ENCODE data around the gene SEC31A.
"Not testable (repeated sequence)": the region's sequence is repeated elsewhere in the genome, so short reads cannot be mapped to it uniquely, and the experiment has no call there.

The SEC31A gene

DNA sequence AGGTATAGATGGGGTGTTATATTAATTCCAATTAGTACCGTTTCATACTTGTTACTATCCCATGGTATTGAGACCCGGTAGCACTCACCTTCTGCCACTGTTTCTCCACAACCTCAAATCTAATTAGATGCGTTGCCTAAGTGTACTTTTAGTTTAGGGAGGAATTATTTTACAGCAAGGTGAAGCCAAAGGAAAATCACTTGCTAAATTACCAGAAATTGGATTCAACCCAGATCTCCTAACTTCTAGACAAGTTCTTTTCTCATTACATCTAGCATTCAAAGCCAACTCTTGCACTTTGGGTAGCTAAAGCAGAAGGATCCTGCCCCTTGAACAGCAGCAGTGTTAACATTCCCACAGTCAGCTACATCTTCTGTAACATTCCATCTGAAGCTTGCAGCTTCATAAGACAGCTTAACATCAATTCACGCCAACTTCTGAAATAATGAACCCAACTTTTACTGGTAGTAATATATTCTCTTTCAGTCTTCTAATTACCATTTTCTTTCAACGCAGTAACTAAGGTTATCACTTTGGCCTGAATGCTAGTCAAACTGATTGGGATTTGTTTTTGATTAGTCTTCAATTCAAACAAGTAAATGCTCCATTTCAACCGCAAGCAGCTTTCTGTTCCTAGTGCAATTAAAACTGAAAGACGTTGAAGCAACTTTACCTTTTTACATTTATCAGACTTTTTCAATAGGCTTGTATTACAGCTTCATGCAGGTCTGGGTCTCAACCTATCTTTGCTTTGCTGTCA is 934 bp upstream of the SEC31A start:
- DNase-seq: no peak

DNA sequence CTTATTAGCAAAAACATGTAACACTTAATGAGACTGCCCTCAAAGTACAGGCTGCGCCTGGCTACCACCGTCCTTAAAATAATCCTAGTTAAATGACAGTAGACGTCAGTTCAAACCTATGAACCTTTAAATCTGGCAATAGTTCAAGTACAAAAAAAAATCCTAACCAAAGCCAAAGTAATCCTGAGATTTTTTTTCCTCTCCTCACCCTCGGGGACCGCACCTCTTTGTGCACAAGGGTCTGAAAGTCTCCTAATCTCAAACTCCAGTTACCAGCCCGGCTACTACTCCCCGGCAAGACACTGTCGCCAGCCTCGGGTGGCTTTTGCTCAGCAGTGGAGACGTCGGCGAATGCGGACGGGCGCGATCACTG is 439 bp downstream of the SEC31A start:
- no peak for DNase-seq

DNA sequence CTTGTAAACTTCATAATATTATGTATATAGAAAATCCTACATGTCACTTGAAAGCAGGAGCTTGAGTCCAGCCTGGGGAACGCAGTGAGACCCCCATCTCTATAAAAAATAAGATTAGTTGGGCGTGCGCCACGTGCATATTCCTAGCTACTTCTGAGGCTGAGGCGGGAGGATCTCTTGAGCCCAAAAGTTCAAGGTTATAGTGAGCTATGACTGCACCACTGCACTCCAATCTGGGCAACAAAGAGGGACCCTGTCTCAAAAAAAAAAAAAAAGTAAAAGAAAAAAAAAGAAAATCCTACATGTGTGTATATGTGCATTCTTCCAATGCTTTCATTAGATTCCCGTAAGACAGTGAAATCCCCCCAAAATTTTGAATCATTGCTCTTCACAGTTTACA is 1.7 kb downstream of the SEC31A start:
- DNase-seq: no peak

DNA sequence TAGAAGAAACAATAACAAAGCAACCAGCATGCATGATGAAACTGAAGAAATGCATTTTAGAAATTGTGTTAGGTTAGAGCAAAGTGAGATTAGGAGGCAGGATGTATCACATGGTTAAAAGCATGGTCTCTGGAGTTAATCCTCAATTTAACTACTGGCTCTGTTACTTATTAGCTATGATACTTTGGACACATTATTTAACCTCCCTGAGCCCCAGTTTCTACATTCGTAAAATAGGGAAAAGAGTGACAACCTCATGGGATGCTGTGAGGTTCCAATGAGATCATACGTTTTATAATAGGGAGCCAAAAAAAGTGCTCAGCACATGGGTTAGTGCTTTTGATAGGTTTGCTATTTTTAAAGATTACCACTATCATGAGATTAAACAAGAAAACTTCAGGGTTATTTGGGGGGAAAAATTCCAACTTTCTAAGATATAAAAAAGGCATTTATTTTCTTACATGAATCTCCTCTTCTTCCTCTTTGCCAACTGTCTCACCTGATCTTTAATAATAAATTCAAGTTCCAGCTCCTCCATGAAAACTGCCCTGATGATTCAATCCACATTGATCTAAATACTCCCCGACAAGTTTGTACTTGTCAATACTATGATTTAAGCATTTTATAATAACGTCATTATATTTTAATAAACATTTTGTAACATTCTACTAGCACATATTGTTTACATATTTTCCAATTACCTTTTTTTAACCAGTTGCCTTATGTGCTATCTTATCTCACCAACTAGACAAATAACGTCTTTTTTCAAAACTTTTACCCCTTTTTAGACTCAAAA is 4.6 kb downstream of the SEC31A start:
- DNase-seq: no peak

DNA sequence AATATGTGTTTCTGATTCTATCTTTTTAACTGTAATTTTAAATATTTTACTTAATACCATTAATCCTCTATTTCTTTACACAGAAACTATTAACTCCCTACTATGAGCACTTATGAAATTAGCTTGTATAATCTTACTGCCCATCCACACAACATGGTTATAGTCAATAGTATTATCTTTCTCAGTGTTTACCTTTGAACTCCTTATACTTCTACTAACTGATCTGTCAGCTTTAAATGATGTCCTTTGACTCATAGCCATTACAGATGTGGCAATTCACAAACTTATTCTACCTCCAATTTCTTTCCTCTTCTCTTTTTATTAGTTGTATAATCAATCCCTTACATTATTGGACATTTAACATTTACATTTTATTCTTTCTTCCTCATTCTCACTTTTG is 5.5 kb downstream of the SEC31A start:
- no peak for DNase-seq

DNA sequence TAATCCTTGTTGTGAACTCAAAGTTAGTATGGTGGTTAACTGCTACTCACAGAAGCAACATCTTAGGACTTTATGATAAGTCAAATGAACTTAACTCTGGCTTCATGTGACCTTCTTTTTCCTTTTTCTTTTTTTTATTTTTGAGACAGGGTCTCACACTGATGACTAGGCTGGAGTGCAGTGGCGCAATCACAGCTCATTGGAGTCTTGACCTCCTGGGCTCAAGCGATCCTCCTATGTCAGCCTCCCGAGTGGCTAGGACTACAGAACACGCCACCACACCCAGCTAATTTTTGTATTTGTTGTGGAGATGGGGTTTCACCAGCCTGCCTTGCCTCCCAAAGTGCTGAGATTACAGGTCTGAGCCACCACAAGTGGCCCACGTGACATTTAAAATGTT is 22.4 kb downstream of the SEC31A start:
- DNase-seq: no peak

DNA sequence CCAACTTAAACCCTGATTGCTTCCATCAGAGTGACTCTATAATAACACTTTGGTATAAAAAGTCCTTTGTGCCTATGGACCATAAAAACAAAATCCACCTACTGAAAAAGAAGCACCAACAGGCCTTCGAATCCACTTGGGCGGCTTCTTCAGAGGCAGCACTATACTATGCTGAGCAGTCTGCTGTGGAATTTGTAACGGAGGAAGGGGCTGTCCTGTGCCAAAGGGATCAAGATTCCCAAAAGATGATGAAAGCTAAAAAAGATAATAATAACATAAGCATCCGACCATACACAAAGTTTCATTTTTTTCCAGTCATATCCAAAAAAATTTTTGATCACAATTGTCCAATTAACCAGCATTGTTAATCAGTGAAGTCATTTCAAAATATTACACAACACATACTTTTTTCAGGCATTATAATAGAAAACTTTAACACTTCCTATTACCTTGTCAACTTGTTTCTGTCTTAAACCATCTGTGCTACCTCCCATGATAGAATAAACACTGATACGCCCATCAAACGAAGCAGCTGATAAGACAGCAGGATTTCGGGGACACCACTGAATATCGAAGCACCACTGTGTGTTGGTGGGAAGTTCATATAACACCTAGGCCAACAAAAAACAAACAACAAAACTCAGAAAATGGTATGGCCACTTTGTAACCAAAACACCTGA is 24.1 kb downstream of the SEC31A start:
- DNase-seq: no peak

DNA sequence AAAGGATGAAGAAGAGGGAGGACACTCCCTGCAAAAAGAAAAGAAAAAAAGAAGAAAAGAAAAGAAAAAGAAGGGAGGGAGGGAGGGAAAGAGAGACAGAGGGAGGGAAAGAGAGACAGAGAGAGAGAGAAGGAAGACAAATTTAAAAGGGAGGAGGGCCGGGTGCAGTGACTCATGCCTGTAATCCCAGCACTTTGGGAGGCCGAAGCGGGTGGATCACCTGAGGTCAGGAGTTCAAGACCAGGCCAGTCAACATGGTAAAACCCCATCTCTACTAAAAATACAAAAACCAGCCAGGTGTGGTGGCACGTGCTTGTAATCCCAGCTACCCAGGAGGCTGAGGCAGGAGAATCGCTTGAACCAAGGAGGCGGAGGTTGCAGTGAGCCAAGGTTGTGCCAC is 24.9 kb downstream of the SEC31A start:
- not testable (repeated sequence) for DNase-seq

DNA sequence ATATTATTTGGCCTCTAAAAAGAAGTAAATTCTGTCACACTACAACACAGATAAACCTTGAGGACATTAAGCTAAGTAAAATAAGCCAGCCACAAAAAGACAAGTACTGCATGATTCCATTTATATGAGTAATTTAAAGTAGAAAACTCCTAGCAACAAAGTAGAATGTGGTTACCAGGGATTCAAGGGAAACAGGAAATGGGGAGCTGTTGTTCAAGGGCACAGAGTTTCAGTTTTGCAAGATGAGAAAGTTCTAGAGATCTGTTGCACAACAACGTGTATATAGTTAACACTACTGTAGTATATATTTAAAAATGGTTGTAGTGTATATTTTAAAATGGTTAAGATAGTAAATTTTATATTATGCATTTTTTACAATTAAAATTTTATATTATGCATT is 25.4 kb downstream of the SEC31A start:
- peak; percentile 84 for DNase-seq

DNA sequence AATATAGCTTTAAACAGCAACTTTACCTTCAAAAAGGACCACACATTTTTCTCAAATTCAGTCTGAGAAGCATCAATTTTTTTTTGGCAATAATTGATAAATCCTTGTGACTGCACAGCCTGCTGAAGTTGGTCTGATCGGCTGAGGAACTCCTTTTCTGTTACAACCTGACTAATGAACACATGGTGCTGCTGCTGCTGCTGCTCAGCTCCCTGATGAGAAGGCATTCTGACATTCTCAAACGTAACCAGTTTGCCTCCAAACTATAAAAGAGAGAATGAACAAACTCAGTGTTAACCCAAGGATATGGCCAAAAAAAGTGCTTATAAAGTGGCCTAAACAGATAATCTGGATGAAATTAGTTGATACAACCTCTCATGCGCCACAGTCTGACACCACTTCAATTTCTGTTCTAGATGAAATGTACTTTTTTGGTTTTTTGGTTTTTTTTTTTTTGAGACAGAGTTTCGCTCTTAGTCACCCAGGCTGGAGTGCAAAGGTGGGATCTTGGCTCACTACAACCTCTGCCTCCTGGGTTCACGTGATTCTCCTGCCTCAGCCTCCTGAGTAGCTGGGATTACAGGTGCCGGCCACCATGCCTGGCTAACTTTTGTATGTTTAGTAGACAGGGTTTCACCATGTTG is 26.5 kb downstream of the SEC31A start:
- no peak for DNase-seq

DNA sequence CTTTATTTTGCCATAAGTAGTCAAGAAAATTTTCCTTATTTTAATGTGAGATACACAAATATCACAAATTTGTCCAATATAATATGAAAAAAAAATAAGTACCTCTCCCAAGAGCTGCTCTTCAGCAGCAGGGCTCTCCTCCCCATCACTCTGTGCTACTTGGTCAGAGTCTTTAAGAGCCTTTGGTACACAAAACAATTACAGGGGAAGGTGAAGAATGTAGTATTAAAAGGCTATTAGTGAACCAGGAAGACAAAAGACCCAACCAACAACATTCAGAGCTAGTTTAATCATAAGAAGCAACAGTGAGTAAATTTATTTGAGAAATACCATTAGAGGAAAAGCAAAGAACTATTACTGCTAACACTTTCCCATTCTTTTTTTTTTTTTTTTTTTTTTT is 29.4 kb downstream of the SEC31A start:
- no peak for DNase-seq

DNA sequence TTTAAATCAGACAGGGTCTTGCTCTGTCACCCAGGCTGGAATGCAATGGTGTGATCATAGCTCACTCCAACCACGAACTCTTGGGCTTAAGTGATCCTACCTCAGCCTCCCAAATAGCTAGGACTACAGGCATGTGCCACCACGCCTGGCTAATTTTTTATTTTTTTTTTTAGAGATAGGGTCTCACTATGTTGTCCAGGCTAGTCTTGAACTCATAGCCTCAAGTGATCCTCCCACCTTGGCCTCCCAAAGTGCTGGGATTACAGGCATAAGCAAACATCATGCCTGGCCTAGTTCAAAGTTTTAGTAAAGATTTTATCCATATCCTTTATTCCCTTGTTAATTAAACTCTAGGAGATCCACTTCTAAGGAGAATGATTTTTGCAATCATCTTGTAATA is 30.5 kb downstream of the SEC31A start:
- DNase-seq: not testable (repeated sequence)

DNA sequence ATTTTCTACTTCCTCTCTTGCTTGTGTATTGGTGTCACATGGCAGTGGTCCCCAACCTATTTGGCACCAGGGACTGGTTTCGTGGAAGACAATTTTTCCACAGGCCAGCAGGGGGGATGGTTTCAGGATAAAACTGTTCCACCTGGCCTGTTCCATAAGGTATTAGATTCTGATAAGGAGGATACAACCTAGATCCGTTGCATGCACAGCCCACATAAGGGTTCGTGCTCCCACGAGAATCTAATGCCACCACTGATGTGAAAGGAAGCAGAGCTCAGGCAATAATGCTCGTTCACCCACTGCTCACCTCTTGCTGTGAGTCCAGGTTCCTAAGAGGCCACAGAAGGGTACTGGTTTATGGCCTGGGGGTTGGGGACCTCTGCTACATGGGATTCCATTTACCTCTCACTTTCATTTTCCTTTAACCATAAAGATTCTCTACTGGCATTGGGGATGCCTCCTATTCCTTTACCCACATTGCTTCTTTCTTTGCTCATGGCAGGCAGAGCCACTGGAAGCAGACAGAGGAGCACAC is 38.1 kb downstream of the SEC31A start:
- DNase-seq: no peak

DNA sequence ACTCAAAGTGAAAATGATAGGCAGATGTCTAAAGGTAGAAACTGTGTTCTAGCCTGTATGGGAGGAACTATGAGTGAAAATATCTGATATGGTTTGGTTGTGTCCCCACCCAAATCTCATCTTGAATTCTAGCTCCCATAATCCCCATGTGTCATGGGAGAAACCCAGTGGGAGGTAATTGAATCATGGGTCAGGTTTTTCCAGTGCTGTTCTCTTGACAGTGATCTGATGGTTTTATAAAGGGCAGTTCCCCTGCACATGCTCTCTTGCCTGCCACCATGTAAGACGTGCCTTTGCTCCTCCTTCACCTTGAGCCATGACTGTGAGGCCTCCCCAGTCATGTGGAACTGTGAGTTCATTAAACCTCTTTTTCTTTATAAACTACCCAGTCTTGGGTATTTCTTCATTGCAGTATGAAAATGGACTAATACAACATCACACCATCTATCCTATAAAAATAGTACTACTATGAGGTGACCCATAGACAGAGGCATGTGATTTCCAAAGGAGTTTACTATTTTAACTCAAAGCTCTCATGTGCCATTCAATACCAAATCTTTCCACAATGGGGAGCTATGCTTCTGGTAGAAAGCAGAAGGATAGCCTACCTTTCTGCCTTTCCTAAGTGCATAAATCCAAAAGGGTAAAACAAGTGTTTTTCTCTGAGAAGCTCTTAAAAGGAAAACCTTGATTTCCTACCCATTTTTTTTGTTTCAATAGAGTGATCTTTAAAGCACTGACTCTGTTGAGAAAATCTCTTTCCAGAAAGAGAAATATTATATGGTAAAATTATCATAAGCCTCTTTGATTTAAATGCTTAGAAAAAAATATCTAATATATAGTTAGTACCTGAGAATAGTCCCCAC is 38.8 kb downstream of the SEC31A start:
- DNase-seq: no peak

DNA sequence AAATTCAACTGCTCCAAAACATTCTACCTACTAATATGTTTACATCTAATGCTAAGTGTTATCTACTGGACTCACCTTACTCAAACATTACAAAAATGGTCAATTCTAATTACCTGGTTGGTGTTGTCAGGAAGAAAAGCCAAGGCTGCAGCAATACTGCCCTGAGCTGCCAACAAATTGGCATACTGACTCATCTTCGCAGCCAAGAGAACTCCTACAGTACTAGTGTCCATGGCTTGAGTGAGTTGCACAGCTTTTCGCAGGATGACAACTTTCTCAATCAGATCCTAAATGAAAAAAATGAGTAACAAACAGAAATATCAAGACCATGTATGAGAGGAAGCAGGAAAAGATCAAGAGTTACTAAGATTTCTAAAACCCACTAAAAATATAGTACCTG is 39.6 kb downstream of the SEC31A start:
- DNase-seq: no peak

DNA sequence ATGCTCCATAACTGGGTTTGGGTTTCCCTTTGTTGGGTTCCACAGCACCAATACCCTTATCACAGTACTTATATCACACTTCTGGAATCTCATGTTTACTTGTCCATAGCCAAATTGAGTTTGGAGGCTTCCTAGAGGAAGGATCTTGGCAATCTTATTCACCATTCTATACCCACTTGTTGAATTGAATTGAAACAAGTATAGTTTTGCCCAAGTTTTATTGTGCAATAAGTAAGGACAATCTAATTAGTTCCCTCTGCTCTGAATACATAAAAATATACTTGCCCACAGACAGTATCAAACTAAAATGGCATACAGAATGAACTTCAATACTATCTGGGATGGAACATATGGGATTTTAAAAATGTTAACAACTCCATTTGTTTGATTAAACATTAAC is 40.3 kb downstream of the SEC31A start:
- DNase-seq: no peak

DNA sequence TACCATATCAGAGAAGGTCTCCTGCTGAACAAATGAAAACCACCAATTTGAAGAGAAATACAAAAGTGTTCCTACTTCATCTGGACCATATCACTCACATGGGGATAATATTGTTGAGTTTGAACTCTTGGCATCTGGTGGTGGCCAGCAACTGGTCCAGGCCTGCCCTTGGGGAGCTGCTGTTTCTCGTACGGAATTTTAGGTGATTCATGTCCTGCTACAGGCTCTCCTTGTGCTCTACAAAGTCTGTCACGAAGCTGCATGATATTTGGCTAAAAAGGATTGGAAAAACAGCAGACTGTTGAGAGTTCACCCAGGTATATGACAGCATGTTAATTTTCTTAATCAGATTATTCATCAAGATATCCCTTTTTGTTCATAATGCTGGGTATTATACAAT is 42.2 kb downstream of the SEC31A start:
- no peak for DNase-seq

DNA sequence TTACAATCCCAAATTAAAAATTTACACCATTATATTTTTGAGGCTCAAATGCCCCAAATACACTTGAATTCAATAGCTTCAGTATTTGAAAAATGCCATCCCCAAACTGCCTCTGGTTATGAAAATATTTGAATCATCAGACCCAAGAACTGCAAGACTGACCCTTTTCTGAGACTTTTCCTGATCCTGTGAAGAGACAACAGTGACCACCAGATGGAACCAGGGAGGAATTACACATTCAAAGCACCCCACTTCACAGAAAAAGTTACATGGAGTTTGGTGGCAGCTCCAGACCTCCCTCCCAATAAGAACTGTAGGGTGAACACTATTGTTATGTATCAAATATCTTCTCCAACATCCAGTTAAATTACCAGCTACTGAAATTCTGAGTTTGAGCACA is 48.4 kb downstream of the SEC31A start:
- no peak for DNase-seq

DNA sequence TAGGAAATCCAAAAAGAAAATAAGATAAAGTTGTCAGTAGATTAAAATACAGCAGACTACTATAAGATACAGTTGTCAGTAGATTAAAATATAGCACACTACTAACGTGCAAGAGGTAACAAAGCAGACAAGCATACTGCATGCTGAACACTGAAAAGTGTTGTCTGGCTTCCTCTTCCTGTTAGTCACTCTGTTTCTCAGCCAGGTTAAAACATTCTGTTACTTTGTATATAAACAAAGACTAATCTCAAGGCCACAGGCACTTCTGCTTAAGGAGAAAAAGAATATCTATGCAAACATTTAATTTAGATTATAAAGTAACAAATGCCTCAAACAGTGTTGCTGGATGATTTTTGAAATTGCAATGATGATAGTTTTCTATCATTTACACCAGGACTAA is 51.3 kb downstream of the SEC31A start:
- DNase-seq: no peak

DNA sequence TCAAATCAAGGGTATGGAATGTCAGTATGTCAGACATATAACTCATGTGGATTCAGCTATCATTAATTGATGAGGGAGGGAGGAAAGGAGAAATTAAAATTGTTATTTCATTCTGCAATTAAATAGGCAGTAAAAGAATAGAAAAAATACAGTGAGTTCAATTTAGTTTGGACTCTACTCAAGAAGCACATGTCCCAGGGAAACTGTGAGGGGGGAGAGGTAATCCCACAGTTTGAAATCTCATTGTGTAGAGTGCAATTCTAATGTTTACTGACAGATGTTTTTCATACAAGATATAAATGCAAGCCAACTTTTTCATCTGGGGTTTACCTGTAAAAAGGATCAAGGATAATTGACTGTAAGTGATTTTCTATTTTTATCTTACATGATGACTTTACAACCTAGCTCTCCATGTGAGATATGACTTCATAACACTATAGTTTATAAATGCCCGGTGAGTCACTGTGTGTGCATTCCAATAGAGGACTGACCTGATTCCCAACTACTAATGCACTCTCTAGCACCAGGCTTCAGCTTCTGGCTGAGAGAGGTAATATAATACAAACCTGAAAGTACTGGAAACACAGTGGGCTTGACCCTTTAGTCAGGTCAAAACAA is 57.1 kb downstream of the SEC31A start:
- DNase-seq: peak; percentile 72

DNA sequence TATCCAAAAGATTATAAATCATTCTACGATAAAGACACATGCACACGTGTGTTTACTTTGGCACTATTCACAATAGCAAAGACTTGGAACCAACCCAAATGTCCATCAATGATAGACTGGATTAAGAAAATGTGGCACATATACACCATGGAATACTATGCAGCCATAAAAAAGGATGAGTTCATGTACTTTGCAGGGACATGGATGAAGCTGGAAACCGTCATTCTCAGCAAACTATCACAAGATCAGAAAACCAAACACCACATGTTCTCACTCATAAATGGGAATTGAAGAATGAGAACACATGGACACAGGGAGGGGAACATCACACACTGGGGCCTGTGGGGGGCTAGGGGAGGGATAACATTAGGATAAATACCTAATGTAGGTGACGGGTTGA is 57.9 kb downstream of the SEC31A start:
- DNase-seq: not testable (repeated sequence)

DNA sequence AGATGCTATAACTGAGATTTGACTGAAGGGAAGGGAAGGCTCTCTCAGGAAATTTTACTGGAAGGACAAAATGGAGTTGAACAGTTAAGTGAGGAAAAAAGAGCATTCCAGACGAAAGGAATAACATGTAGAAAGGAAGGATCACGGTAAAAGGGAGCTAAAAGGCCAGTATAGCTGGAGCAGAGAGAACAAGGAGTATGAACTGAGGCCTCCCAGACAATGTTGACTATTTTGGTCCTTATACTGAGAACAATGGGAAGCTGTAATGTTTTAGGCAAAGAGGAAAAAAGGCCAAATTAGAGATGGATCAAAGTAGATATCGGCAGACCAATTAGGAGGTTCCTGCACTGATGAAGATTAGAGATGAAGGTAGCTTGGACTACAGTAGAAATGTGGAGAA is 65.5 kb downstream of the SEC31A start:
- DNase-seq: no peak
